GM23338 (cell line): ENCODE measurements around the gene ISY1. TPM values are rescaled to one million over a fixed set of nuclear protein-coding genes. Genes with fewer than 3 reads are reported as not detected.

ENCODE experiments used
- ATAC-seq: fragments of 200-7000 bp; cut with Tn5 transposase; 3 replicates; pipeline ENCODE4 v1.9.1; 2020
- DNase-seq: peaks from one replicate; pipeline ENCODE4 v3.0.0-alpha.2; 2015; ENCODE audit warnings: low spot score
- H2AFZ ChIP-seq: fragments of 200-600 bp; sonication (generic); 2 replicates; pipeline ENCODE4 v1.8.0; 2016; ENCODE audit warnings: antibody characterized with exemption, mild to moderate bottlenecking, moderate library complexity
- H3F3A ChIP-seq: fragments of 200-600 bp; sonication (generic); replicated peaks from 2 replicates; pipeline ENCODE4 v1.8.0; 2017; ENCODE audit warnings: antibody characterized with exemption, mixed run types, low read depth
- H3K27ac ChIP-seq: fragments of 200-600 bp; sonication (generic); 2 replicates; pipeline ENCODE4 v1.6.1; 2016; ENCODE audit warnings: low read depth
- H3K27me3 ChIP-seq: fragments of 200-600 bp; sonication (generic); 2 replicates; pipeline ENCODE4 v1.8.0; 2016; ENCODE audit warnings: mild to moderate bottlenecking, mixed run types, moderate library complexity; ENCODE audit not compliant: insufficient read depth
- H3K36me3 ChIP-seq: fragments of 200-600 bp; sonication (generic); 2 replicates; pipeline ENCODE4 v1.8.0; 2016; ENCODE audit warnings: mild to moderate bottlenecking; ENCODE audit not compliant: insufficient read depth
- H3K4me1 ChIP-seq: fragments of 200-600 bp; sonication (generic); 2 replicates; pipeline ENCODE4 v1.8.0; 2016; ENCODE audit warnings: mild to moderate bottlenecking, moderate library complexity; ENCODE audit not compliant: insufficient read depth
- H3K4me2 ChIP-seq: fragments of 200-600 bp; sonication (generic); 2 replicates; pipeline ENCODE4 v1.7.1; 2017; ENCODE audit warnings: mixed run types
- H3K4me3 ChIP-seq: fragments of 200-600 bp; sonication (generic); 2 replicates; pipeline ENCODE4 v1.6.1; 2016; ENCODE audit warnings: mixed run types
- H3K79me2 ChIP-seq: fragments of 200-600 bp; sonication (generic); replicated peaks from 2 replicates; pipeline ENCODE4 v1.8.0; 2017; ENCODE audit warnings: mild to moderate bottlenecking; ENCODE audit not compliant: insufficient read depth
- H3K9me2 ChIP-seq: fragments of 200-600 bp; sonication (generic); 2 replicates; pipeline ENCODE4 v1.8.0; 2017; ENCODE audit not compliant: insufficient read depth
- H4K20me1 ChIP-seq: fragments of 200-600 bp; sonication (generic); replicated peaks from 2 replicates; pipeline ENCODE4 v1.8.0; 2017; ENCODE audit warnings: mild to moderate bottlenecking; ENCODE audit not compliant: insufficient read depth
- H3K27ac Mint-ChIP-seq: 2 replicates; pipeline ENCODE4 v1.8.0; 2020; ENCODE audit warnings: inconsistent platforms, mild to moderate bottlenecking, moderate library complexity, mixed read lengths
- H3K27me3 Mint-ChIP-seq: 3 replicates; pipeline ENCODE4 v1.8.0; 2022; ENCODE audit warnings: low read depth, mild to moderate bottlenecking, moderate library complexity, mixed read lengths, inconsistent platforms; ENCODE audit not compliant: insufficient read depth, poor library complexity
- H3K36me3 Mint-ChIP-seq: 3 replicates; pipeline ENCODE4 v1.8.0; 2021; ENCODE audit warnings: low read depth, mild to moderate bottlenecking, inconsistent platforms, moderate library complexity, mixed read lengths
- H3K4me1 Mint-ChIP-seq: 3 replicates; pipeline ENCODE4 v1.8.0; 2020; ENCODE audit warnings: mild to moderate bottlenecking, inconsistent platforms, mixed read lengths
- H3K4me3 Mint-ChIP-seq: 3 replicates; pipeline ENCODE4 v1.8.0; 2021; ENCODE audit warnings: moderate library complexity, mild to moderate bottlenecking, inconsistent platforms, mixed read lengths
- H3K9me3 Mint-ChIP-seq: 3 replicates; pipeline ENCODE4 v1.8.0; 2020; ENCODE audit warnings: moderate library complexity, mild to moderate bottlenecking, inconsistent platforms, mixed read lengths
- CREB1 ChIP-seq: fragments of 250-450 bp; sonication (Bioruptor Pico); IDR thresholded peaks from 2 replicates; pipeline ENCODE4 v1.5.0; 2020; ENCODE audit warnings: low read depth, mild to moderate bottlenecking, moderate library complexity
- CTCF ChIP-seq, 2 experiments: fragments of 200-600 bp in 1 of 2; sonication (generic) in 1 of 2; conservative IDR thresholded peaks; 2 replicates each; pipeline versions ENCODE4 v1.5.1 to v1.6.1; 2016 to 2017; ENCODE audit warnings: antibody characterized with exemption in 2 of 2, low read depth in 2 of 2, mild to moderate bottlenecking in 2 of 2, moderate library complexity in 1 of 2
- EZH2phosphoT487 ChIP-seq: fragments of 200-600 bp; sonication (generic); IDR thresholded peaks from one replicate; pipeline ENCODE4 v1.8.1; 2018; ENCODE audit warnings: antibody characterized with exemption; ENCODE audit not compliant: unreplicated experiment
- JUNB ChIP-seq: IDR thresholded peaks from one replicate; pipeline ENCODE4 v1.6.1; 2016; ENCODE audit warnings: antibody characterized with exemption; ENCODE audit not compliant: unreplicated experiment
- NANOG ChIP-seq: IDR thresholded peaks from 2 replicates; pipeline ENCODE4 v1.6.1; 2016; ENCODE audit warnings: antibody characterized with exemption, borderline replicate concordance
- POLR2AphosphoS5 ChIP-seq: IDR thresholded peaks from 2 replicates; pipeline ENCODE4 v1.6.1; 2016; ENCODE audit warnings: antibody characterized with exemption, low read depth
- STAT1 ChIP-seq: IDR thresholded peaks from one replicate; pipeline ENCODE4 v1.6.1; 2016; ENCODE audit warnings: antibody characterized with exemption; ENCODE audit not compliant: unreplicated experiment
- ZNF114 ChIP-seq: fragments of 250-450 bp; sonication (Bioruptor Pico); IDR thresholded peaks from 2 replicates; pipeline ENCODE4 v1.5.0; 2020; ENCODE audit warnings: mild to moderate bottlenecking, moderate library complexity
- polyA plus RNA-seq: library from polyadenylated mRNA; unstranded; fragments of >200 nt; fragmentation: Nextera tagmentation; extraction: Ambion mirVana; gene quantifications from 2 replicates; pipeline ENCODE4 v1.2.1, GENCODE V29; 2016
- total RNA-seq: library from RNA; depleted of rRNA; stranded (reverse); fragments of >200 nt; shearing (Covaris generic); gene quantifications from 2 replicates; pipeline ENCODE4 v1.2.3, GENCODE V29; 2014
- TF ChIP-seq, protein P1 (sequence below): IDR thresholded peaks from 2 replicates; pipeline ENCODE4 v1.6.1; 2016; ENCODE audit warnings: antibody characterized with exemption
- TF ChIP-seq, protein P2 (sequence below): fragments of 250-450 bp; sonication (Bioruptor Pico); IDR thresholded peaks from 2 replicates; pipeline ENCODE4 v1.5.0; 2020; ENCODE audit warnings: mild to moderate bottlenecking, moderate library complexity

Gene ISY1
- total and polyA plus RNA-seq, 2 experiments from 2014 or later: 11.3 to 23.6 TPM

- TF ChIP-seq EZH2phosphoT487: no peak
These were observed 41.3 kb downstream of the ISY1 start (continued) for GRCh38 chr3:129119365-129120100.

- ATAC-seq (no peak), DNase-seq (no peak)
- Histone ChIP-seq H3K4me1 (peaks cover 59% of the 10 kb centered on the region), H3K27me3 (no peaks in the 10 kb centered on the region), H3K4me3 (peak overlapping the region; percentile 62; the same call in 1 of the 2 replicates), H4K20me1 (peaks cover 4% of the 10 kb centered on the region; the same call in 1 of the 2 replicates), H3F3A (peaks cover 8% of the 10 kb centered on the region), H3K27ac (peak overlapping the region; percentile 95), H3K9me2 (no peaks in the 10 kb centered on the region), H3K4me2 (peak overlapping the region; percentile 81), H3K36me3 (0 out of 2 replicates have a peak, but pooled peaks cover 3% of the 10 kb centered on the region), H2AFZ (no peak overlapping the region), H3K79me2 (peaks cover 65% of the 10 kb centered on the region)
- peak overlapping the region; percentile 95; the same call in 1 of the 2 replicates for H3K27ac Mint-ChIP-seq
- peaks cover 12% of the 10 kb centered on the region for H3K27me3 Mint-ChIP-seq
- TF ChIP-seq STAT1 (no peak), POLR2AphosphoS5 (no peak)
- peaks cover 68% of the 10 kb centered on the region for H3K4me1 Mint-ChIP-seq
- H3K4me3 Mint-ChIP-seq: peak overlapping the region; percentile 74
- peaks cover 5% of the 10 kb centered on the region for H3K36me3 Mint-ChIP-seq
- no peaks in the 10 kb centered on the region; the same call in 2 of the 3 replicates for H3K9me3 Mint-ChIP-seq
These were observed 42.1 kb downstream of the ISY1 start for GRCh38 chr3:129118745-129119144.

DNA sequence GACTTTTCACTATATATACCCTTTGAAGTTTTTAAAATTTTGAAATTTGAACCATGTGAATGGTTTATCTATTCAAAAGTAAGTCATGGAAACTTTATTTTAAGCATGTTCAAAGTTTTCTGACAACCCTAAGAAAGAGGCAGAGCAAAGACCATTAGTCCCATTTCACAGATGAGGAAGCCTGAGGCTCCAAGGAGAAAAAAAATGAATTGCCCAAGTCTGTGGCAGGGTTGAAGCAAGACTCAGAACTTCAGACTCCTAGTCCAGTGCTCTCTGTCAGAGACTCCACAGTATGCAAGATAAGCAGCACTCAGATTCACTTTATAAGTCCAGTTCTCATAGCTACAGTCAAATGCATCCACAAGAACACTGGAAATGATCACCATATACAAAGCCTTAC lies 43.7 kb downstream of the ISY1 start:
- Histone ChIP-seq H4K20me1 (peaks cover 4% of the 10 kb centered on the region; the same call in 1 of the 2 replicates), H3K27ac (peak overlapping the region; percentile 51), H3K79me2 (peaks cover 81% of the 10 kb centered on the region), H3F3A (no peaks in the 10 kb centered on the region), H3K4me2 (peak overlapping the region; percentile 73), H3K9me2 (no peaks in the 10 kb centered on the region), H3K36me3 (0 out of 2 replicates have a peak, but pooled peaks cover 3% of the 10 kb centered on the region), H3K4me3 (no peak overlapping the region), H2AFZ (no peak overlapping the region), H3K4me1 (peaks cover 51% of the 10 kb centered on the region), H3K27me3 (no peaks in the 10 kb centered on the region)
- Mint-ChIP-seq H3K4me1 (peaks cover 58% of the 10 kb centered on the region), H3K27me3 (peaks cover 11% of the 10 kb centered on the region), H3K4me3 (no peak overlapping the region; the same call in 2 of the 3 replicates), H3K9me3 (no peaks in the 10 kb centered on the region; the same call in 2 of the 3 replicates), H3K27ac (no peak overlapping the region), H3K36me3 (peaks cover 5% of the 10 kb centered on the region)
- DNase-seq (no peak), ATAC-seq (no peak)
- TF ChIP-seq EZH2phosphoT487: no peak
- TF ChIP-seq, protein P1, sequence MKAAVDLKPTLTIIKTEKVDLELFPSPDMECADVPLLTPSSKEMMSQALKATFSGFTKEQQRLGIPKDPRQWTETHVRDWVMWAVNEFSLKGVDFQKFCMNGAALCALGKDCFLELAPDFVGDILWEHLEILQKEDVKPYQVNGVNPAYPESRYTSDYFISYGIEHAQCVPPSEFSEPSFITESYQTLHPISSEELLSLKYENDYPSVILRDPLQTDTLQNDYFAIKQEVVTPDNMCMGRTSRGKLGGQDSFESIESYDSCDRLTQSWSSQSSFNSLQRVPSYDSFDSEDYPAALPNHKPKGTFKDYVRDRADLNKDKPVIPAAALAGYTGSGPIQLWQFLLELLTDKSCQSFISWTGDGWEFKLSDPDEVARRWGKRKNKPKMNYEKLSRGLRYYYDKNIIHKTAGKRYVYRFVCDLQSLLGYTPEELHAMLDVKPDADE: no peak
- TF ChIP-seq POLR2AphosphoS5: no peak
- TF ChIP-seq, protein P2, sequence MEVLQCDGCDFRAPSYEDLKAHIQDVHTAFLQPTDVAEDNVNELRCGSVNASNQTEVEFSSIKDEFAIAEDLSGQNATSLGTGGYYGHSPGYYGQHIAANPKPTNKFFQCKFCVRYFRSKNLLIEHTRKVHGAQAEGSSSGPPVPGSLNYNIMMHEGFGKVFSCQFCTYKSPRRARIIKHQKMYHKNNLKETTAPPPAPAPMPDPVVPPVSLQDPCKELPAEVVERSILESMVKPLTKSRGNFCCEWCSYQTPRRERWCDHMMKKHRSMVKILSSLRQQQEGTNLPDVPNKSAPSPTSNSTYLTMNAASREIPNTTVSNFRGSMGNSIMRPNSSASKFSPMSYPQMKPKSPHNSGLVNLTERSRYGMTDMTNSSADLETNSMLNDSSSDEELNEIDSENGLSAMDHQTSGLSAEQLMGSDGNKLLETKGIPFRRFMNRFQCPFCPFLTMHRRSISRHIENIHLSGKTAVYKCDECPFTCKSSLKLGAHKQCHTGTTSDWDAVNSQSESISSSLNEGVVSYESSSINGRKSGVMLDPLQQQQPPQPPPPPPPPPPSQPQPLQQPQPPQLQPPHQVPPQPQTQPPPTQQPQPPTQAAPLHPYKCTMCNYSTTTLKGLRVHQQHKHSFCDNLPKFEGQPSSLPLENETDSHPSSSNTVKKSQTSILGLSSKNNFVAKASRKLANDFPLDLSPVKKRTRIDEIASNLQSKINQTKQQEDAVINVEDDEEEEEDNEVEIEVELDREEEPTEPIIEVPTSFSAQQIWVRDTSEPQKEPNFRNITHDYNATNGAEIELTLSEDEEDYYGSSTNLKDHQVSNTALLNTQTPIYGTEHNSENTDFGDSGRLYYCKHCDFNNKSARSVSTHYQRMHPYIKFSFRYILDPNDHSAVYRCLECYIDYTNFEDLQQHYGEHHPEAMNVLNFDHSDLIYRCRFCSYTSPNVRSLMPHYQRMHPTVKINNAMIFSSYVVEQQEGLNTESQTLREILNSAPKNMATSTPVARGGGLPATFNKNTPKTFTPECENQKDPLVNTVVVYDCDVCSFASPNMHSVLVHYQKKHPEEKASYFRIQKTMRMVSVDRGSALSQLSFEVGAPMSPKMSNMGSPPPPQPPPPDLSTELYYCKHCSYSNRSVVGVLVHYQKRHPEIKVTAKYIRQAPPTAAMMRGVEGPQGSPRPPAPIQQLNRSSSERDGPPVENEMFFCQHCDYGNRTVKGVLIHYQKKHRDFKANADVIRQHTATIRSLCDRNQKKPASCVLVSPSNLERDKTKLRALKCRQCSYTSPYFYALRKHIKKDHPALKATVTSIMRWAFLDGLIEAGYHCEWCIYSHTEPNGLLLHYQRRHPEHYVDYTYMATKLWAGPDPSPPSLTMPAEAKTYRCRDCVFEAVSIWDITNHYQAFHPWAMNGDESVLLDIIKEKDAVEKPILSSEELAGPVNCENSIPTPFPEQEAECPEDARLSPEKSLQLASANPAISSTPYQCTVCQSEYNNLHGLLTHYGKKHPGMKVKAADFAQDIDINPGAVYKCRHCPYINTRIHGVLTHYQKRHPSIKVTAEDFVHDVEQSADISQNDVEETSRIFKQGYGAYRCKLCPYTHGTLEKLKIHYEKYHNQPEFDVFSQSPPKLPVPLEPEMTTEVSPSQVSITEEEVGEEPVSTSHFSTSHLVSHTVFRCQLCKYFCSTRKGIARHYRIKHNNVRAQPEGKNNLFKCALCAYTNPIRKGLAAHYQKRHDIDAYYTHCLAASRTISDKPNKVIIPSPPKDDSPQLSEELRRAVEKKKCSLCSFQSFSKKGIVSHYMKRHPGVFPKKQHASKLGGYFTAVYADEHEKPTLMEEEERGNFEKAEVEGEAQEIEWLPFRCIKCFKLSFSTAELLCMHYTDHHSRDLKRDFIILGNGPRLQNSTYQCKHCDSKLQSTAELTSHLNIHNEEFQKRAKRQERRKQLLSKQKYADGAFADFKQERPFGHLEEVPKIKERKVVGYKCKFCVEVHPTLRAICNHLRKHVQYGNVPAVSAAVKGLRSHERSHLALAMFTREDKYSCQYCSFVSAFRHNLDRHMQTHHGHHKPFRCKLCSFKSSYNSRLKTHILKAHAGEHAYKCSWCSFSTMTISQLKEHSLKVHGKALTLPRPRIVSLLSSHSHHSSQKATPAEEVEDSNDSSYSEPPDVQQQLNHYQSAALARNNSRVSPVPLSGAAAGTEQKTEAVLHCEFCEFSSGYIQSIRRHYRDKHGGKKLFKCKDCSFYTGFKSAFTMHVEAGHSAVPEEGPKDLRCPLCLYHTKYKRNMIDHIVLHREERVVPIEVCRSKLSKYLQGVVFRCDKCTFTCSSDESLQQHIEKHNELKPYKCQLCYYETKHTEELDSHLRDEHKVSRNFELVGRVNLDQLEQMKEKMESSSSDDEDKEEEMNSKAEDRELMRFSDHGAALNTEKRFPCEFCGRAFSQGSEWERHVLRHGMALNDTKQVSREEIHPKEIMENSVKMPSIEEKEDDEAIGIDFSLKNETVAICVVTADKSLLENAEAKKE (CRISPR knock-in tag): no peak
- no peak for TF ChIP-seq CTCF (conservative IDR thresholded peaks at IDR 0.05; ENCODE audit: low read depth in 2 of 2)
- TF ChIP-seq ZNF114 (CRISPR knock-in tag): no peak
- TF ChIP-seq NANOG: no peak
- no peak for TF ChIP-seq CREB1
- TF ChIP-seq JUNB: no peak
